ENCODE results near the gene ATAD3B. TPM values are rescaled to one million over a fixed set of nuclear protein-coding genes. Genes with fewer than 3 reads are reported as not detected.

The ATAD3B gene
- total and polyA plus RNA-seq, 4 donors, result 6.4 to 14.3 (median 10.3) TPM

GRCh38 chr1:1541956-1542765 is 70.6 kb downstream of the ATAD3B start:
- TF ChIP-seq YY1 (IDR thresholded peaks at IDR 0.05) (no peak), RAD21 (IDR thresholded peaks at IDR 0.05) (no peak), HNF4A (conservative IDR thresholded peaks at IDR 0.05) (no peak), REST (IDR thresholded peaks at IDR 0.05) (no peak), ATF3 (IDR thresholded peaks at IDR 0.05) (no peak), MAX (IDR thresholded peaks at IDR 0.05) (no peak), TAF1 (conservative IDR thresholded peaks at IDR 0.05) (no peak), NR2F2 (IDR thresholded peaks at IDR 0.05) (no peak), CTCF (IDR thresholded peaks at IDR 0.05; ENCODE audit: low read depth, low read length, missing input control) (no peak), EGR1 (IDR thresholded peaks at IDR 0.05; ENCODE audit: low read depth in 2 of 2) (no peak), JUND (IDR thresholded peaks at IDR 0.05) (no peak), SP1 (IDR thresholded peaks at IDR 0.05) (no peak), ZBTB33 (IDR thresholded peaks at IDR 0.05) (no peak), FOXA2 (IDR thresholded peaks at IDR 0.05) (no peak), RXRA (IDR thresholded peaks at IDR 0.05) (no peak), GABPA (IDR thresholded peaks at IDR 0.05 in 1 of 2, conservative IDR thresholded peaks at IDR 0.05 in 1 of 2) (no peak)
- H3K4me3 ChIP-seq (ENCODE audit: low read depth in 1 of 3, low read length in 3 of 3), result no peak overlapping the region
- no peaks in the 10 kb centered on the region for H3K9me3 ChIP-seq (ENCODE audit: control insufficient read depth in 4 of 4, low read length in 3 of 4)
- no peak for DNase-seq (ENCODE audit: low spot score)
- 94% methylated on average over 37 of the region's 37 CpGs for WGBS
- peaks cover 0 to 20% (median 7%) of the 10 kb centered on the region in 4 donors for H3K4me1 ChIP-seq (ENCODE audit: control insufficient read depth in 4 of 4, insufficient read depth in 4 of 4, low read length in 3 of 4)
- H3K27me3 ChIP-seq (ENCODE audit: control insufficient read depth in 4 of 4, insufficient read depth in 4 of 4, low read length in 3 of 4), result no peaks in the 10 kb centered on the region
- H3K27ac ChIP-seq (ENCODE audit: low read depth in 1 of 2, low read length in 2 of 2), result no peak overlapping the region
- no peak overlapping the region for H3K9ac ChIP-seq (ENCODE audit: low read depth in 1 of 2, low read length in 2 of 2)
- peaks cover 0 to 17% (median 2%) of the 10 kb centered on the region in 4 donors for H3K36me3 ChIP-seq (ENCODE audit: control insufficient read depth in 4 of 4, insufficient read depth in 3 of 4, low read depth in 1 of 4, low read length in 3 of 4)

Data from liver (tissue), 9 donors.